Mesodermal cell (in vitro differentiated cells): ENCODE data around the gene ADIPOR2.
"Not testable (repeated sequence)": the region's sequence is repeated elsewhere in the genome, so short reads cannot be mapped to it uniquely, and the experiment has no call there.

ENCODE experiments used
- H3K27ac ChIP-seq: 2 replicates; pipeline ENCODE4 v1.7.0; 2013; ENCODE audit warnings: mild to moderate bottlenecking, low read depth, low read length, moderate library complexity; ENCODE audit not compliant: severe bottlenecking
- H3K36me3 ChIP-seq: 2 replicates; pipeline ENCODE4 v1.7.1; 2013; ENCODE audit warnings: mild to moderate bottlenecking, low read length, moderate library complexity; ENCODE audit not compliant: control insufficient read depth, insufficient read depth
- H3K4me1 ChIP-seq: one replicate; pipeline ENCODE4 v1.7.1; 2013; ENCODE audit warnings: mild to moderate bottlenecking, low read length; ENCODE audit not compliant: insufficient read depth, control insufficient read depth, poor library complexity, severe bottlenecking
- H3K4me3 ChIP-seq: 2 replicates; pipeline ENCODE4 v1.7.0; 2013; ENCODE audit warnings: low read length, control low read depth, mild to moderate bottlenecking; ENCODE audit not compliant: insufficient read depth, poor library complexity, severe bottlenecking; ENCODE audit errors: extremely low read depth
- H3K9me3 ChIP-seq: 2 replicates; pipeline ENCODE4 v1.7.1; 2013; ENCODE audit warnings: mild to moderate bottlenecking, low read length, moderate library complexity; ENCODE audit not compliant: control insufficient read depth
- WGBS, 2 experiments: methylation state at CpG; one replicate each; pipeline ENCODE4 v1.1.5; 2013; ENCODE audit warnings: missing lambda C conversion rate in 2 of 2; ENCODE audit not compliant: insufficient coverage in 2 of 2; 5-methylcytosine and 5-hydroxymethylcytosine counted together

The ADIPOR2 gene

DNA sequence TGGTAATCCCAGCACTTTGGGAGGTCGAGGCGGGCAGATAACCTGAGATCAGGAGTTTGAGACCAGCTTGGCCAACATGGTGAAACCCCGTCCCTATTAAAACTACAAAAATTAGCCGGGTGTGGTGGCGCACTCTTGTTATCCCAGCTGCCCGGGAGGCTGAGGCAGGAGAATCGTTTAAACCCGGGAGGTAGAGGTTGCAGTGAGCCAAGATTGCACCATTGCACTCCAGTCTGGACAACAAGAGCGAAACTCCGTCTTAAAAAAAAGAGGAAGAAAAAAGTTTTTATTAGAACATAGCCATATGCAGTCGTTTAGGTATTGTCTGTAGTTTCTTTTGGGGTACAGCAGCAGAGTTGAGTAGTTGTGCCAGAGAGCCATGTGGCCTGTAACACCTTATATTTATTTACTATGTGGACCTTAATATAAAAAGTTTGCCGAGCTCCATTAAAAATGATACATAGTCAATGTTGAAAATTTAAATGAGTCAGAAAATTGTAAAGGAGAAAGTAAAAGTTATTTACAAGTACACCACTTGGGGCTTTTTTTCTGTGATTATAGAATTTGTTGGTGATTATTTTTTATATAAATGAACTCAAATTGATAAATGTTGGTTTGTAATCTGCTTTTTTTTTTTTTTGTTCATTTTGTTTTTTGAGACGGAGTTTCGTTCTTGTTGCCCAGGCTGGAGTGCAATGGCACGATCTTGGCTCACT lies 2.2 kb downstream of the ADIPOR2 start:
- WGBS, 2 experiments: 95 to 96% methylated on average over 12 to 13 of the region's 15 CpGs
- no peak overlapping the region for H3K4me3 ChIP-seq
- peaks cover 8% of the 10 kb centered on the region for H3K4me1 ChIP-seq
- H3K27ac ChIP-seq: no peak overlapping the region
- peaks cover 16% of the 10 kb centered on the region for H3K36me3 ChIP-seq
- no peaks in the 10 kb centered on the region for H3K9me3 ChIP-seq

GRCh38 chr12:1695097-1695496 lies 4.2 kb downstream of the ADIPOR2 start:
- H3K27ac ChIP-seq, H3K4me3 ChIP-seq, H3K4me1 ChIP-seq, H3K9me3 ChIP-seq: not testable (repeated sequence)
- H3K36me3 ChIP-seq: peaks cover 22% of the 10 kb centered on the region
- WGBS, 2 experiments: 92 to 97% methylated on average over 4 to 5 of the region's 8 CpGs

- Histone ChIP-seq H3K4me1 (peaks cover 8% of the 10 kb centered on the region), H3K36me3 (peaks cover 22% of the 10 kb centered on the region), H3K27ac (no peak overlapping the region), H3K9me3 (no peaks in the 10 kb centered on the region), H3K4me3 (no peak overlapping the region)
- 94 to 95% methylated on average over 6 of the region's 8 CpGs for WGBS, 2 experiments
Observed at GRCh38 chr12:1695886-1696670, 5.2 kb downstream of the ADIPOR2 start.

- peaks cover 22% of the 10 kb centered on the region for H3K36me3 ChIP-seq
- H3K4me1 ChIP-seq: peaks cover 8% of the 10 kb centered on the region
- H3K4me3 ChIP-seq: no peak overlapping the region
- no peaks in the 10 kb centered on the region for H3K9me3 ChIP-seq
- no peak overlapping the region for H3K27ac ChIP-seq
Observed at GRCh38 chr12:1696800-1697199, 5.9 kb downstream of the ADIPOR2 start.

DNA sequence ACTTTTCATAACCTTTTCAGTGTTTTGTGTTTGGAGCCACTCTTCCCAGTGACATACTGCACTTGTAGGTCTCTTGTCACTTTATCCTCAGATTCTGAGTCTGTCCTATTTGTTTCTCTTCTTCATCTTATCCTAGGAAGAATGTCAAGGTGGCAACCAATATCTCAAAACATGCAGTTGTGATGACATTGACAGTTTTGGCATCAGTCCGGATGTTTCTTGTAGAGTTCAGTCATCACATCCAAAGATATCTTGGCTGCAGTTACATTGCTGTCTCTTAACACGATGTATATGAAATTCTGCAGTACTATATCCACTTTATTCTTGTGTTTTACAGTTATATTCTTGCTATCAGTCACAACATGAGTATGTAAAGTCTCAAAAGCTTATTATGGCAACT lies 6.4 kb downstream of the ADIPOR2 start:
- Histone ChIP-seq H3K36me3 (peaks cover 22% of the 10 kb centered on the region), H3K27ac (no peak overlapping the region), H3K4me3 (no peak overlapping the region), H3K4me1 (peaks cover 5% of the 10 kb centered on the region), H3K9me3 (no peaks in the 10 kb centered on the region)
- 100% methylated on average over 1 to 2 of the region's 2 CpGs for WGBS, 2 experiments

GRCh38 chr12:1698720-1699119 lies 7.8 kb downstream of the ADIPOR2 start:
- H3K36me3 ChIP-seq: peaks cover 16% of the 10 kb centered on the region
- WGBS, 2 experiments: 89% methylated on average over 2 of the region's 2 CpGs; no CpG with 5 or more reads in 1 of the 2 experiments
- H3K9me3 ChIP-seq: no peaks in the 10 kb centered on the region
- no peak overlapping the region for H3K4me3 ChIP-seq
- no peaks in the 10 kb centered on the region for H3K4me1 ChIP-seq
- no peak overlapping the region for H3K27ac ChIP-seq

- Histone ChIP-seq H3K4me1 (no peaks in the 10 kb centered on the region), H3K36me3 (peaks cover 6% of the 10 kb centered on the region), H3K9me3 (no peaks in the 10 kb centered on the region), H3K4me3 (no peak overlapping the region), H3K27ac (no peak overlapping the region)
- WGBS, 2 experiments: no CpG with 5 or more reads among the region's 2 CpGs
Observed at GRCh38 chr12:1702713-1703112, 11.8 kb downstream of the ADIPOR2 start.

DNA sequence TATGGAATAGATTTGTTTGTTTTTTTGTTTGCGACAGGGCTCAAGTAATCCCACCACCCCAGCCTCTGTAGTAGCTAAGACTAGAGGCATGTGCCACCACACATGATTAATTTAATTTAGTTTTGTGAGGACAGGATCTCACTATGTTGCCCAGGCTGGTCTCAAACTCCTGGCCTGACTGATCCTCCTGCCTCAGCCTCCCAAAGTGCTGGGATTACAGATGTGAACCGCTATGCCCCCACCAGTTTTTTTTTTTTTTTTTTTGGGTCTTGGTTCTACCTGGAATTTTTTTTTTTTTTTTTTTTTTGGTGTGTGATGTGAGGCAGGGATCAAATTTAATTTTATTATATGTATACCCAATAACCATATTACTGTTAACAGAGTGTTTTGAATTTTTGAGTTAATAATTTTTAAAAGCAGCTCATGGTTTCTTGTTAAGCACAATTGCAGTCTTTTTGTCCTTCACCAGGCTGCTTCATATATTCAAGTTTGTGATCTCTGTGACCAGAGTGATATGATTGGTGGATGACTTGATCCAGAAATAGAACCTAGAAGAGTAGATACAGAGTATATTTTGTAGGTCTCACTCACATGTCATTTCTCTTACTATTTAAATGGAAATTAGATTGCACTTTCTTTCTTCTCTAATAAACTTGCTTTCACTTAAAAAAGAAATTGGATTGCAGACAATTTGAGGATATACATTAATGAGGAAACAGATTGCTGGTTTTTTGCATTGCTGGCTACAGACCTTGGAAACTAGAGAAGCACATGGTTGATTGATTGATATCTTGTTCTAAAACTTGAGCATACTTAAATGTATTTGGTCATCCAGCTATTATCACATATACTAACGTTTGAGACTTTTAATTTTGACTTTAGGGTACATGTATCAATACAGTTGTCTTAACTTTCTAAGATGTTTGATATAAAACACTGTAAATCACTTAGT lies 13.2 kb downstream of the ADIPOR2 start:
- H3K27ac ChIP-seq: no peak overlapping the region
- WGBS, 2 experiments: 100% methylated on average over 1 of the region's 3 CpGs; no CpG with 5 or more reads in 1 of the 2 experiments
- peaks cover 3% of the 10 kb centered on the region for H3K36me3 ChIP-seq
- H3K4me1 ChIP-seq: no peaks in the 10 kb centered on the region
- no peaks in the 10 kb centered on the region for H3K9me3 ChIP-seq
- H3K4me3 ChIP-seq: no peak overlapping the region

DNA sequence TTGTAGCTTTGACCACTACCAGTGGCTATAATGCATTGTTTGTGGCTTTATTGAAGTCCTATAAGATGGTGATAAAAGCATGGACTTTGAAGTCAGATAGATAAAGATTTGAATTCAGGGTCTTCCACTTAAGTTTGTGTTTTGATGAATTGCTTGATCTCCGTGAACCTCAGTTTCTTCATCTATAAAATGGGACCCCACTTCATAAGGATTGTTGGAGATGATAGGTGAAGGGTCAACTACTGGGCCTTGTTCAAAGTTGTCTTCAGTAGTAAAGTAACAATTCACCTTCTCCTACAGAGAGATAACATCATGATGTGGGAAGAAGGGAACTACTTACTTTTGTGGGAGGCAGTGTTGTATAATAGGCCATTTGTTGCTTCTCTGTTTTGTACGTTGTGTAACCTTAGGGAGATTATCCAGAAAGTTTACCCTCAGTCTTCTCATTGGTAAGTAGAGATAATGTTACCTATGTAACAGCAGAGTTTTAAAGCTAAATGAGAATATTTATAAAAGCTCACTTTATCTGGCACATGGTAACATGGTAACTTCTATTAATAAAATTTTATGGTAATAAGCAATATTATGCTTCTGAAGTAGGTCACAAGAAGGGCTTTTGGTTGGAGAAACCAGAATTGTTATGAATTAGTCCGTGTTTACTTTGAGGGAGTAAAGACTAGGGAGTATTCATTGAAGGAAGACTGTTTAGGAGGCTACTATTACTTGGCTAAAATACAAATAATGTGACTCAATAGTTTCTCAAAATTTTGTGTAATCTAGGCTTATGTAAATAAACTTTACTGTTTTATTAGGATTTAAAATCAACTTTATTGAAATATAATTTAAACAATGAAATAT lies 15.1 kb downstream of the ADIPOR2 start:
- no peak overlapping the region for H3K4me3 ChIP-seq
- WGBS, 2 experiments: no CpG with 5 or more reads among the region's 3 CpGs

DNA sequence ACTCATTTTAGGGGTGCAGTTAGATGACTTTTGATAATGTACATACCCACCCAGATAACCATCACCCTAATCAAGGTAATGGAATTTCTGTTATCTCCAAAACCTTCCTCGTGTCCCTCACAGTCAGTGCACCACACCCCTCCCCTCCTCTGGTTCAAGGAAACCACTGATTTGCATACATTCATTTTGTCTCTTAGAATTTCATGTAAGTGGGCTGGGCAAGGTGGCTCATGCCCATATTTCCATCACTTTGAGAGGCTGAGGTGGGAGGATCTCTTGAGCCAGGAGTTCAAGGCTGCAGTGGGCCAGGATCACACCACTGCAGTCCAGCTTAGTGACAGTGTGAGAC lies 15.7 kb downstream of the ADIPOR2 start:
- H3K27ac ChIP-seq: no peak overlapping the region
- H3K4me3 ChIP-seq: no peak overlapping the region
- no peaks in the 10 kb centered on the region for H3K9me3 ChIP-seq
- H3K36me3 ChIP-seq: peaks cover under 1% of the 10 kb centered on the region
- H3K4me1 ChIP-seq: no peaks in the 10 kb centered on the region
- WGBS, 2 experiments: 60 to 100% methylated on average over 1 of the region's 1 CpG

More for the DNA sequence above, 15.1 kb downstream of the ADIPOR2 start:
- no peaks in the 10 kb centered on the region for H3K4me1 ChIP-seq
- H3K9me3 ChIP-seq: no peaks in the 10 kb centered on the region
- no peak overlapping the region for H3K27ac ChIP-seq
- no peaks in the 10 kb centered on the region for H3K36me3 ChIP-seq
